Nephron (organoid): Measurements from ENCODE around the gene SIGLEC7.
A peak's percentile ranks its signal among the peaks of the same experiment; 100 is the strongest.

ENCODE experiments used
- H3K27ac Mint-ChIP-seq, 3 experiments: 2 replicates each; pipeline ENCODE4 v1.8.0; 2020; ENCODE audit warnings: mixed read lengths in 3 of 3, mild to moderate bottlenecking in 2 of 3, moderate library complexity in 1 of 3
- H3K27me3 Mint-ChIP-seq: 2 replicates; pipeline ENCODE4 v1.8.0; 2021; ENCODE audit warnings: low read depth, mild to moderate bottlenecking, moderate library complexity, mixed read lengths
- H3K36me3 Mint-ChIP-seq: 2 replicates; pipeline ENCODE4 v1.8.0; 2020; ENCODE audit warnings: low read depth, mixed read lengths
- H3K4me1 Mint-ChIP-seq: 2 replicates; pipeline ENCODE4 v1.8.0; 2020; ENCODE audit warnings: mixed read lengths
- H3K4me3 Mint-ChIP-seq, 3 experiments: 2 replicates each; pipeline ENCODE4 v1.8.0; 2020; ENCODE audit warnings: mild to moderate bottlenecking in 3 of 3, mixed read lengths in 3 of 3, moderate library complexity in 2 of 3
- H3K9me3 Mint-ChIP-seq: 2 replicates; pipeline ENCODE4 v1.8.0; 2020; ENCODE audit warnings: mixed read lengths
- TF ChIP-seq, protein P1 (sequence below), 3 experiments: fragments of 200-600 bp; sonication (generic); IDR thresholded peaks; one replicate each; pipeline ENCODE4 v1.5.0; 2021; ENCODE audit warnings: antibody characterized with exemption in 3 of 3; ENCODE audit not compliant: unreplicated experiment in 3 of 3

The SIGLEC7 gene

DNA sequence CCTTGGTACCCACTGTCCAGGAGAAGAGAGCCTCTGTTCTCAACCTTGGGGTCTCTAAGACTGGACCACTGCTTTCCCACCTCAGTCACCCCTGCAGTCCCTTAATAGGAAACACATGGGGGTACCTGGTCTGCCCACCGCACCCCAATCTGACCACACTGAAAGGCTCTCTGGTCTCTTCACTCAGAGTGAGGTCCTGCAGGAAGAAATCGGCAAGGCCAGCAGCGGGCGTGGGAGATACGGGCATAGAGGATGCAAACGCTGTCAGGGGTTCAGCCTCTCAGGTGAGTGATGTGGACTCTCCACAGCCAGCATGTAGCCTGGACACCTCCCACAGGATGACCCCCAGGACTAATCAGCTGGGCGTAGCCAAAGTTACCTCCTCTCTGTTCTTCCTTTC lies 13.9 kb upstream of the SIGLEC7 start:
- H3K27me3 Mint-ChIP-seq = peaks cover 3% of the 10 kb centered on the region
- H3K36me3 Mint-ChIP-seq = no peaks in the 10 kb centered on the region
- peaks cover 27% of the 10 kb centered on the region for H3K4me1 Mint-ChIP-seq
- H3K9me3 Mint-ChIP-seq = peaks cover 2% of the 10 kb centered on the region
- peak overlapping the region; percentile 94 to 99 (median 99) for H3K27ac Mint-ChIP-seq
- H3K4me3 Mint-ChIP-seq = peak overlapping the region in 1 of 3 experiments; percentile 67
- TF ChIP-seq, protein P1, sequence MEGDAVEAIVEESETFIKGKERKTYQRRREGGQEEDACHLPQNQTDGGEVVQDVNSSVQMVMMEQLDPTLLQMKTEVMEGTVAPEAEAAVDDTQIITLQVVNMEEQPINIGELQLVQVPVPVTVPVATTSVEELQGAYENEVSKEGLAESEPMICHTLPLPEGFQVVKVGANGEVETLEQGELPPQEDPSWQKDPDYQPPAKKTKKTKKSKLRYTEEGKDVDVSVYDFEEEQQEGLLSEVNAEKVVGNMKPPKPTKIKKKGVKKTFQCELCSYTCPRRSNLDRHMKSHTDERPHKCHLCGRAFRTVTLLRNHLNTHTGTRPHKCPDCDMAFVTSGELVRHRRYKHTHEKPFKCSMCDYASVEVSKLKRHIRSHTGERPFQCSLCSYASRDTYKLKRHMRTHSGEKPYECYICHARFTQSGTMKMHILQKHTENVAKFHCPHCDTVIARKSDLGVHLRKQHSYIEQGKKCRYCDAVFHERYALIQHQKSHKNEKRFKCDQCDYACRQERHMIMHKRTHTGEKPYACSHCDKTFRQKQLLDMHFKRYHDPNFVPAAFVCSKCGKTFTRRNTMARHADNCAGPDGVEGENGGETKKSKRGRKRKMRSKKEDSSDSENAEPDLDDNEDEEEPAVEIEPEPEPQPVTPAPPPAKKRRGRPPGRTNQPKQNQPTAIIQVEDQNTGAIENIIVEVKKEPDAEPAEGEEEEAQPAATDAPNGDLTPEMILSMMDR (IDR thresholded peaks at IDR 0.05; ENCODE audit: unreplicated experiment in 3 of 3) = no peak

GRCh38 chr19:51129716-51130115 lies 12.4 kb upstream of the SIGLEC7 start:
- Mint-ChIP-seq H3K27me3 (peaks cover 3% of the 10 kb centered on the region), H3K27ac (peak overlapping the region; percentile 64 to 99 (median 85)), H3K36me3 (no peaks in the 10 kb centered on the region), H3K9me3 (peaks cover 4% of the 10 kb centered on the region), H3K4me1 (peaks cover 27% of the 10 kb centered on the region), H3K4me3 (no peak overlapping the region)
- TF ChIP-seq, protein P1 (IDR thresholded peaks at IDR 0.05; ENCODE audit: unreplicated experiment in 3 of 3) = no peak

- Mint-ChIP-seq H3K27me3 (peaks cover 7% of the 10 kb centered on the region), H3K4me1 (peaks cover 23% of the 10 kb centered on the region), H3K36me3 (no peaks in the 10 kb centered on the region), H3K9me3 (peaks cover 7% of the 10 kb centered on the region), H3K4me3 (peak overlapping the region in 1 of 3 experiments; percentile 8), H3K27ac (peak overlapping the region; percentile 73 to 85 (median 75))
- TF ChIP-seq, protein P1 (IDR thresholded peaks at IDR 0.05; ENCODE audit: unreplicated experiment in 3 of 3) = peak in 1 of 3 experiments; percentile 10
Measured at GRCh38 chr19:51131780-51132680, 10.1 kb upstream of the SIGLEC7 start.

- TF ChIP-seq, protein P1 (IDR thresholded peaks at IDR 0.05; ENCODE audit: unreplicated experiment in 3 of 3) = no peak
- Mint-ChIP-seq H3K36me3 (no peaks in the 10 kb centered on the region), H3K27ac (no peak overlapping the region), H3K9me3 (peaks cover 10% of the 10 kb centered on the region), H3K27me3 (peaks cover 8% of the 10 kb centered on the region), H3K4me3 (no peak overlapping the region), H3K4me1 (peaks cover 10% of the 10 kb centered on the region)
Measured at GRCh38 chr19:51135004-51135403, 7.1 kb upstream of the SIGLEC7 start.

DNA sequence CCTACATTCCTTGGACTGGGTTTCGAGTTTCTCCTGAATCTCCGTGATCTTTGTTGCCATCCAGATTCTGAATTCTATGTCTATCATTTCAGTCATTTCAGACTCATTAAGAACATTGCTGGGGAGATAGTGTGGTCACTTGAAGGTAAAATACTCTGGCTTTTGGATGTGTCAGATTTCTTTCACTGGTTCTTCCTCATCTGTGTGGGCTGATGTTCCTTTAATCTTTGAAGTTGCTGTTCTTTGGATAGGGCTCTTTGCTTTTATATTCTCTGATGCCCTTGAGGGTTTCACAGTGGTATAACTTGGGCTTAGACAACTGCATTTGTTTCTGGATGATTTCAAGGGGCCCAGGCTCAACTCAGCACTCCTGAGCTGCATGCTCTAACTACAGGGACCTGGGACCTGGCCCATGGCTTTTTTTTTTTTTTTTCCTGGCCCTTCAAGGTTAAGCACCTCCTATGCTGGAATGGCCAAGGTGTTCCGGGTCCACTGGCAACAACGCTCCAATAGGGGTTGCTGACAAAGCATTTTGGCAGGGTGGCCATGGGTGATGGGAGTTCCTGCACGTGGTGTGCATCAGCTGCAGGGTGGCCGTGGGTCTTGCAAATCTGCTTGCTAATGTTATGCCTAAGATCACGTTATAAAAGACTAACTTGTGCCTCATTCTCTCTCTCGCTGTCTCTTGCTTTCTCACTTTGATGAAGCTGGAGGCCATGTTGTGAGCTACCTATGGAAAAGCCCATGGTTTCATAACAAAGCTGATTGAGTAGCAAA lies 5.9 kb upstream of the SIGLEC7 start:
- H3K9me3 Mint-ChIP-seq = peaks cover 10% of the 10 kb centered on the region
- TF ChIP-seq, protein P1 (IDR thresholded peaks at IDR 0.05; ENCODE audit: unreplicated experiment in 3 of 3) = no peak
- peaks cover 10% of the 10 kb centered on the region for H3K4me1 Mint-ChIP-seq
- H3K27ac Mint-ChIP-seq = no peak overlapping the region
- no peaks in the 10 kb centered on the region for H3K36me3 Mint-ChIP-seq
- no peak overlapping the region for H3K4me3 Mint-ChIP-seq
- H3K27me3 Mint-ChIP-seq = peaks cover 10% of the 10 kb centered on the region
